ENCODE data around the gene TRIM65. TPM values are rescaled to one million over a fixed set of nuclear protein-coding genes. Genes with fewer than 3 reads are reported as not detected.

Gene TRIM65
- total and polyA plus RNA-seq, 2 of the 13 experiments (the other 11 are each of a cell fraction or from before 2014, with no cell fraction given), result 10.3 to 22.4 TPM

GRCh38 chr17:75875182-75875939 lies 21.4 kb downstream of the TRIM65 start (continued):
- TF ChIP-seq, protein P1, sequence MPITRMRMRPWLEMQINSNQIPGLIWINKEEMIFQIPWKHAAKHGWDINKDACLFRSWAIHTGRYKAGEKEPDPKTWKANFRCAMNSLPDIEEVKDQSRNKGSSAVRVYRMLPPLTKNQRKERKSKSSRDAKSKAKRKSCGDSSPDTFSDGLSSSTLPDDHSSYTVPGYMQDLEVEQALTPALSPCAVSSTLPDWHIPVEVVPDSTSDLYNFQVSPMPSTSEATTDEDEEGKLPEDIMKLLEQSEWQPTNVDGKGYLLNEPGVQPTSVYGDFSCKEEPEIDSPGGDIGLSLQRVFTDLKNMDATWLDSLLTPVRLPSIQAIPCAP (CRISPR knock-in tag; IDR thresholded peaks at IDR 0.05; ENCODE audit: low read depth), result no peak
- TF ChIP-seq, protein P2, sequence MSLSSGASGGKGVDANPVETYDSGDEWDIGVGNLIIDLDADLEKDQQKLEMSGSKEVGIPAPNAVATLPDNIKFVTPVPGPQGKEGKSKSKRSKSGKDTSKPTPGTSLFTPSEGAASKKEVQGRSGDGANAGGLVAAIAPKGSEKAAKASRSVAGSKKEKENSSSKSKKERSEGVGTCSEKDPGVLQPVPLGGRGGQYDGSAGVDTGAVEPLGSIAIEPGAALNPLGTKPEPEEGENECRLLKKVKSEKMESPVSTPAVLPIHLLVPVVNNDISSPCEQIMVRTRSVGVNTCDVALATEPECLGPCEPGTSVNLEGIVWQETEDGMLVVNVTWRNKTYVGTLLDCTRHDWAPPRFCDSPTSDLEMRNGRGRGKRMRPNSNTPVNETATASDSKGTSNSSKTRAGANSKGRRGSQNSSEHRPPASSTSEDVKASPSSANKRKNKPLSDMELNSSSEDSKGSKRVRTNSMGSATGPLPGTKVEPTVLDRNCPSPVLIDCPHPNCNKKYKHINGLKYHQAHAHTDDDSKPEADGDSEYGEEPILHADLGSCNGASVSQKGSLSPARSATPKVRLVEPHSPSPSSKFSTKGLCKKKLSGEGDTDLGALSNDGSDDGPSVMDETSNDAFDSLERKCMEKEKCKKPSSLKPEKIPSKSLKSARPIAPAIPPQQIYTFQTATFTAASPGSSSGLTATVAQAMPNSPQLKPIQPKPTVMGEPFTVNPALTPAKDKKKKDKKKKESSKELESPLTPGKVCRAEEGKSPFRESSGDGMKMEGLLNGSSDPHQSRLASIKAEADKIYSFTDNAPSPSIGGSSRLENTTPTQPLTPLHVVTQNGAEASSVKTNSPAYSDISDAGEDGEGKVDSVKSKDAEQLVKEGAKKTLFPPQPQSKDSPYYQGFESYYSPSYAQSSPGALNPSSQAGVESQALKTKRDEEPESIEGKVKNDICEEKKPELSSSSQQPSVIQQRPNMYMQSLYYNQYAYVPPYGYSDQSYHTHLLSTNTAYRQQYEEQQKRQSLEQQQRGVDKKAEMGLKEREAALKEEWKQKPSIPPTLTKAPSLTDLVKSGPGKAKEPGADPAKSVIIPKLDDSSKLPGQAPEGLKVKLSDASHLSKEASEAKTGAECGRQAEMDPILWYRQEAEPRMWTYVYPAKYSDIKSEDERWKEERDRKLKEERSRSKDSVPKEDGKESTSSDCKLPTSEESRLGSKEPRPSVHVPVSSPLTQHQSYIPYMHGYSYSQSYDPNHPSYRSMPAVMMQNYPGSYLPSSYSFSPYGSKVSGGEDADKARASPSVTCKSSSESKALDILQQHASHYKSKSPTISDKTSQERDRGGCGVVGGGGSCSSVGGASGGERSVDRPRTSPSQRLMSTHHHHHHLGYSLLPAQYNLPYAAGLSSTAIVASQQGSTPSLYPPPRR (CRISPR knock-in tag; IDR thresholded peaks at IDR 0.05; ENCODE audit: borderline replicate concordance), result no peak
- no peak for TF ChIP-seq CREB3 (CRISPR knock-in tag; IDR thresholded peaks at IDR 0.05)
- no peak for TF ChIP-seq FOXO4 (CRISPR knock-in tag; conservative IDR thresholded peaks at IDR 0.05)
- TF ChIP-seq ZBTB40 (IDR thresholded peaks at IDR 0.05), result no peak
- no peak for TF ChIP-seq ZBTB40 (CRISPR knock-in tag; IDR thresholded peaks at IDR 0.05)
- TF ChIP-seq TBX3 (IDR thresholded peaks at IDR 0.05; ENCODE audit: borderline replicate concordance), result no peak
- TF ChIP-seq ZNF383 (CRISPR knock-in tag; IDR thresholded peaks at IDR 0.05; ENCODE audit: borderline replicate concordance), result no peak
- no peak for TF ChIP-seq BCL6 (CRISPR knock-in tag; IDR thresholded peaks at IDR 0.05)
- TF ChIP-seq GABPA (IDR thresholded peaks at IDR 0.05; ENCODE audit: low read depth, low read length), result no peak
- no peak for TF ChIP-seq GABPA (CRISPR knock-in tag; IDR thresholded peaks at IDR 0.05; ENCODE audit: low read depth)

Data from HepG2 (cell line).